ENCODE measurements around the gene RSAD2. TPM values are rescaled to one million over a fixed set of nuclear protein-coding genes. Genes with fewer than 3 reads are reported as not detected.

Gene RSAD2
- total RNA-seq, 2 donors from 2014 or later, result 0.72 to 4.7 TPM

DNA sequence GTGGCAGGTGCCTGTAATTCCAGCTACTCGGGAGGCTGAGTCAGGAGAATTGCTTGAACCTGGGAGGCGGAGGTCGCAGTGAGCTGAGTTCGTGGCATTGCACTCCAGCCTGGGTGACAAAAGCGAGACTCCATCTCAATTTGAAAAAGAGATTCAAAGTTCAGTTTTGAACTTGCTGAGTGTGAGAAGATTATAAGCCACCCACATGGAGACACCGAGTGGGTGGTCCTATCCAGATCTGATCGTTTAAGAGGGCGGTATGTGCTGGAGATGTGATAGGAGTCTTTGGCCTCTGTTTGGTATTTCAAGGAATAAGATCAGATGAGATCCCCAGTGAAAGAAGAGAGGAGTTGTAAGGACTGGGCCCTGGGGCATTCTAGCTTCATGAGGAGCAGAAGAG, 65.3 kb downstream of the RSAD2 start:
- intact Hi-C loops (cut with DNase I), result no loop called here
- no peak overlapping the region for H3K27ac ChIP-seq
- no peaks in the 10 kb centered on the region for H3K36me3 ChIP-seq
- no peak for DNase-seq
- TF ChIP-seq, protein P1, sequence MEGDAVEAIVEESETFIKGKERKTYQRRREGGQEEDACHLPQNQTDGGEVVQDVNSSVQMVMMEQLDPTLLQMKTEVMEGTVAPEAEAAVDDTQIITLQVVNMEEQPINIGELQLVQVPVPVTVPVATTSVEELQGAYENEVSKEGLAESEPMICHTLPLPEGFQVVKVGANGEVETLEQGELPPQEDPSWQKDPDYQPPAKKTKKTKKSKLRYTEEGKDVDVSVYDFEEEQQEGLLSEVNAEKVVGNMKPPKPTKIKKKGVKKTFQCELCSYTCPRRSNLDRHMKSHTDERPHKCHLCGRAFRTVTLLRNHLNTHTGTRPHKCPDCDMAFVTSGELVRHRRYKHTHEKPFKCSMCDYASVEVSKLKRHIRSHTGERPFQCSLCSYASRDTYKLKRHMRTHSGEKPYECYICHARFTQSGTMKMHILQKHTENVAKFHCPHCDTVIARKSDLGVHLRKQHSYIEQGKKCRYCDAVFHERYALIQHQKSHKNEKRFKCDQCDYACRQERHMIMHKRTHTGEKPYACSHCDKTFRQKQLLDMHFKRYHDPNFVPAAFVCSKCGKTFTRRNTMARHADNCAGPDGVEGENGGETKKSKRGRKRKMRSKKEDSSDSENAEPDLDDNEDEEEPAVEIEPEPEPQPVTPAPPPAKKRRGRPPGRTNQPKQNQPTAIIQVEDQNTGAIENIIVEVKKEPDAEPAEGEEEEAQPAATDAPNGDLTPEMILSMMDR (IDR thresholded peaks at IDR 0.05), result no peak
- H3K27me3 ChIP-seq, result no peaks in the 10 kb centered on the region
- no peaks in the 10 kb centered on the region for H3K4me1 ChIP-seq
- H3K9ac ChIP-seq (ENCODE audit: low read depth in 2 of 2, low read length in 2 of 2), result no peak overlapping the region
- H3K9me3 ChIP-seq, result no peaks in the 10 kb centered on the region
- H3K4me3 ChIP-seq, result no peak overlapping the region

DNA sequence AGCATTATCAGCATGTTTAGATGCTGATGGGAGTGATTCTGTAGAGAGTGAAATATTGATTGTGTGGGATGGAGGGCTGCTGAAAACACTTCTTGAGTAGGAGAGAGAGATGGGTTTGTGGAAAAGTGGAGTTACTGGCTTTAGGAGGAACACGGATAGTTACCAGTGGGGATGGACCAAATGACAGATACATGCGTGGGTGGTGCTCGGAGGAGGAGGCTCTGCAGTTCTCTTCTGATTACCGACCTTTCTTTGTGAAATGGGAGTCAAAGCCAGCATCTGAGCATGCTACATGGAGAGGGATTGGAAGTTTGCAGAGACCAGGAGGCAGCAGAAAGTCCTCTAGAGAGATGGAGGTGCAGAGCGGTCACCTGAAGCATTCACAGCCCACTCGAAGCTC, 65.9 kb downstream of the RSAD2 start:
- intact Hi-C loops (cut with DNase I), result no loop called here
- H3K9me3 ChIP-seq, result no peaks in the 10 kb centered on the region
- H3K27ac ChIP-seq, result no peak overlapping the region
- no peak overlapping the region for H3K4me3 ChIP-seq
- H3K27me3 ChIP-seq, result no peaks in the 10 kb centered on the region
- no peak overlapping the region for H3K9ac ChIP-seq (ENCODE audit: low read depth in 2 of 2, low read length in 2 of 2)
- H3K4me1 ChIP-seq, result no peaks in the 10 kb centered on the region
- TF ChIP-seq, protein P1 (IDR thresholded peaks at IDR 0.05), result no peak
- no peaks in the 10 kb centered on the region for H3K36me3 ChIP-seq
- no peak for DNase-seq

- DNase-seq, result no peak
- no peak overlapping the region for H3K27ac ChIP-seq
- intact Hi-C loops (cut with DNase I), result no loop called here
Observed at GRCh38 chr2:6943971-6944370, 66.4 kb downstream of the RSAD2 start.

DNA sequence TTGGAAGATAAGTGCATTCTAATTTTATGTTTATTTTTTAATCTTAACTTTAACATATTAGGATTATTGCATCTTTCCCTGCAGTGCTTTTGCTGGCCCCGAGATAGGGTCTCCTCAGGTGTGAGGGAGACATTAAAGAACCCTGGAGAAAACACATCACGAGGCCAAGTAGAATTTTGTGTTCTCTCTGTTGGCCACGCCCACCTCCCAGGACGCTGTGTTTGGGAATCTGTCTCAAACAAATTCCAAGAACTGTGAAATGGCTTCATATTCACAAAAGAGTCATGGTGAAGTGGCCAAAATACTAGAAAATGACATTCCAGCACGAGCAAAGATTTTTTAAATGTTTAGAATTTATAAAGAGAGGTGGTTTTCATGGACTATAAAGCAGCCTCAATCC, 67.0 kb downstream of the RSAD2 start:
- TF ChIP-seq, protein P1 (IDR thresholded peaks at IDR 0.05), result no peak
- H3K9me3 ChIP-seq, result no peaks in the 10 kb centered on the region
- H3K36me3 ChIP-seq, result no peaks in the 10 kb centered on the region
- H3K4me1 ChIP-seq, result no peaks in the 10 kb centered on the region
- DNase-seq, result no peak
- H3K4me3 ChIP-seq, result no peak overlapping the region
- no peak overlapping the region for H3K9ac ChIP-seq (ENCODE audit: low read depth in 2 of 2, low read length in 2 of 2)
- intact Hi-C loops (cut with DNase I), result no loop called here
- no peak overlapping the region for H3K27ac ChIP-seq
- H3K27me3 ChIP-seq, result no peaks in the 10 kb centered on the region

More at GRCh38 chr2:6943971-6944370, 66.4 kb downstream of the RSAD2 start:
- Histone ChIP-seq H3K27me3 (no peaks in the 10 kb centered on the region), H3K4me1 (no peaks in the 10 kb centered on the region), H3K4me3 (no peak overlapping the region), H3K36me3 (no peaks in the 10 kb centered on the region), H3K9me3 (no peaks in the 10 kb centered on the region), H3K9ac (ENCODE audit: low read depth in 2 of 2, low read length in 2 of 2) (no peak overlapping the region)
- TF ChIP-seq, protein P1 (IDR thresholded peaks at IDR 0.05), result no peak

DNA sequence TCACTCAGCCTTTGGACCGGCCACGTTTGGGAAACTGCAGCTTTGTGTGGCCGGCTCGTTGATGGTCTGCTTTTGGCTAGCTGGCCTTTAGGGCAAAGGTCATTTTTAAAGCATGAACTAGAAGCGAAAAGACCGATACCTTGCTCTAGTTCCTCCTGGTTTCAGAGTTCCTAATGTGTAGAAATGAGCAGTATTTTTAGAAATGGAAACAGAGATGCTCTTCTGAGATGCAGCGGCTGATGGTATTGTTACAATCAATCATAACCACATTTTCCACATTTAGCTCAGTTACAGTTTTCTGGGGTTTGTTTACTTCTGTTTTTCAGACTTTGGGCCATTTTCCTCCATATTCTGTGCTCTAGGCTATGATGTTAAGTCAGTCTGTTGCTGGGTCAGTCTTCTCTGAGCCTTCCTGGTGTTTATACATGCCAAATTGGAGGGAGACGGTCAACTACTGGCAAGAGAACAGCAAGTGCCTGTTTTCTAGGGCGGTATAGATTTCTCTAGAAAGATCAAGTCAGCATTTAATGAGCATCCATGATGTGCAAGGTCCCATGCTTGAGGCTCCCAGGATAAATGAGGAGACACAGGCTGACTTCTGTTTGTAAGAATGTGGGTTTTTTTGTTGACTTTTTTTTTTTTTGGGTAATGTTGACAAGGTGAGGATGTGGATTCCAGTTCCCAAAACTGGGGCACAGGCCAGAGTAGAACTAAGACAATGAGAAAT, 67.7 kb downstream of the RSAD2 start:
- Histone ChIP-seq H3K9ac (ENCODE audit: low read depth in 2 of 2, low read length in 2 of 2) (no peak overlapping the region), H3K36me3 (no peaks in the 10 kb centered on the region), H3K4me3 (no peak overlapping the region), H3K27ac (no peak overlapping the region), H3K4me1 (no peaks in the 10 kb centered on the region), H3K27me3 (no peaks in the 10 kb centered on the region), H3K9me3 (no peaks in the 10 kb centered on the region)
- intact Hi-C loops (cut with DNase I), result no loop called here
- DNase-seq, result no peak
- TF ChIP-seq, protein P1 (IDR thresholded peaks at IDR 0.05), result no peak

All from colonic mucosa (tissue), 4 donors.